HG03097 (cell line): ENCODE measurements around the gene DENND4B.
A peak's percentile ranks its signal among the peaks of the same experiment; 100 is the strongest.

Source experiments
- ATAC-seq: cut with Tn5 transposase; IDR thresholded peaks from one replicate; pipeline ENCODE4 v1.9.1; 2021; ENCODE audit not compliant: unreplicated experiment, low FRiP score

DENND4B gene

DNA sequence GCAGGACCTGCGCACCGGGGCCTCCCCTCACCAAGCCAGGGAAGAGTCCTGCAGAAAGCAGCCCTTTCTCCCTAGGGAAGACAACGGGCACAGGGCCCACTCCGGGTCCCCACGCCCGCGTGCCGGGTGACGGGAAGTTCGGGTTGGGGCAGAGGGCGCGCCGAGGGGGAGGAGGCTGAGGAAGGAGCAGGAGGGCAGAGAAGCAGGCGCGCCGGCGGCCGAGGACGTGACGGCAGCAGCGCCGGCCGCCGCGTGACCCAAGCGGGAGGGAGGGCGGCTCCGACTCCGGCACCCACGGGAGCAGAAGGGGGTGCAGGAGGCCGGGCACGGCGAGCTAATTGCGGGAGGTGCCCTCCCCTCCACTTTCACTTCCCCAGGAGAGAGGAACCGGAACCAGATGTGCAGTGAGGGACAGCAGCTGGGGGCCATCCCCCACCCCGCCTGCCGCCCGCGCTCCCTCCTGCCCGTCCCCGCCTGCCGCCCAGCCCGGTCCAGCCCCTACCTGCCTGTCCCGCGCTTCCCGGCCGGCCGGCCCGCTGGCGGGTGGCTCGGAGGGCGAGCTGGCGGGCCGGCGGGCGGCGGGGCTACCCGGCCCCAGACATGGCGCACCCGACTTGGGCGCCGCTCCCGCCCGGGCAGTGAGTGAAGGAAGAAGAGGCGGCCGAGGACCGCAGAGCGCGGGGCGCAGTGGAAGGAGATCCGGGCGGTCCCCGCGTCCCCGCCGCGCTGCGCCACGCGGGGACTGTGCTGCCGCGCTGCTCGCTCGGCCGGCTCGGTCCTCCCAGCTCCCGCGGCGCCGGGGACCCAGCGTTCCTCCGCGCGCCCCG, 510 bp downstream of the DENND4B start:
- ATAC-seq: peak; percentile 57

DNA sequence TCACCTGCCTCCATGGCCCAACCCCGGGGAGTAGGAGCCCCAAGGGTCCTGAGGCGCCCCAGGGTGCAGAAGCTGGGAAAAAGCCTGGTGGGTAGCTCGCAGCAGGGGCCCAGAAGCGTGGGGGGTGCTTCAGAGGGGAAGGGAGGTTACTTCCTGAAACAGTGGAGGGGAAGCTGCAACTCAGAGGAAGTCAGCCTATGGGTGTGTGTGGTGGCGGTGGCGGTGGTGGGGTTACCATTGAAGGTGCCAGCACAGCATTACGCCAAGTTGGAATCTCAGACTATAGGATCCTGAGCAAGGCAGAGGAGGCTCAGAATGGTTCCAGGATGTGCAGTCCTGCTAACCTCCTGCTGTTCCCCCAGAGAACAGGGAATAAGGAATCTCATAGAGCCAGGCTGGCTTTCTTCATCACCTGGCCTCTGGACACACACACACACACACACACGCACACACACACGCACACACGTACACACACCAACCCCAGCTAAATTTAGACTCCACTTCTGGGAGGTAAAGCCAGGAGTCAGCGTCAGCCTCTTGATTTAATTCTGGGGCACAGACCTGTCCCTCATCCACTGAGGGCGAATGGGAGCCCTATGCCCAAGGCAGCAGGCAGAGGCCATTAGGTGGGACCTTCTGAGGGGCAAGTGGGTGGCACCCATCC, 1.3 kb downstream of the DENND4B start:
- ATAC-seq: no peak

- ATAC-seq: no peak
Observed at GRCh38 chr1:153944827-153945117, 1.7 kb downstream of the DENND4B start.

- ATAC-seq: no peak
Observed at GRCh38 chr1:153944005-153944826, 2.3 kb downstream of the DENND4B start.

DNA sequence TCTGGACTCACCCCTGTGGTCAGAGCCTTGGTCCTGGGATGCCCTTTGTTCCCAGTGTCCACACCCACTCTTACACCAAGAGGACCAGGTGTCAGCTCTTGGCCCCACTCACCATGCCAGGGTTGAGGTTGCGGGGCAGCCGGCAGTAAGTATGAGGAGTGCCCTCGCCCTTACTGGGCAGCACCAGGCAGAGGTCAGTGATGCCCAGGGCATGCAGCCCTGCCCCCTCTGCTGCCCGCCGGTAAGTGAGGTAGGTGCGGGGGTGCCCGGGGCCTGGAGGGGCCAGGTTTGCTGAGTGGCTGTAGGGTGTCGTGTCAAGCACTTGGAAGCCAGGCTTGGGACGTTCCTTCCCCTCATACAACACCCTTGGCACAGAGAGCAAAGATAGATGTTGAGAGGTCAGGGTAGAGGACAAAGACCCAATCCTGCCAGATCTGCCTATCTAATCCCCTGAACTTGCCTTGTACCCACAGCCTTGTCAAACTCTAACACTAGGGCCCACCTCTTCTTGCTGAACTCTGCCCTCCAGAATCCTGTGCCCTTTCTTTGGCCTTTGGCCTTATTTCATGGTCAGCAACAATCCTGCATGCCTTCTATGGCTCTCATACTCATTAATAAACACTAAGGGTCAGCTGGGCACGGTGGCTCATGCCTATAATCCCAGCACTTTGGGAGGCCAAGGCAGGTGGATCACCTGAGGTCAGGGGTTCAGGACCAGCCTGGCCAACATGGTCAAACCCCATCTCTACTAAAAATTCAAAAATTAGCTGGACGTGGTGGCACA, 3.6 kb downstream of the DENND4B start:
- ATAC-seq: no peak

DNA sequence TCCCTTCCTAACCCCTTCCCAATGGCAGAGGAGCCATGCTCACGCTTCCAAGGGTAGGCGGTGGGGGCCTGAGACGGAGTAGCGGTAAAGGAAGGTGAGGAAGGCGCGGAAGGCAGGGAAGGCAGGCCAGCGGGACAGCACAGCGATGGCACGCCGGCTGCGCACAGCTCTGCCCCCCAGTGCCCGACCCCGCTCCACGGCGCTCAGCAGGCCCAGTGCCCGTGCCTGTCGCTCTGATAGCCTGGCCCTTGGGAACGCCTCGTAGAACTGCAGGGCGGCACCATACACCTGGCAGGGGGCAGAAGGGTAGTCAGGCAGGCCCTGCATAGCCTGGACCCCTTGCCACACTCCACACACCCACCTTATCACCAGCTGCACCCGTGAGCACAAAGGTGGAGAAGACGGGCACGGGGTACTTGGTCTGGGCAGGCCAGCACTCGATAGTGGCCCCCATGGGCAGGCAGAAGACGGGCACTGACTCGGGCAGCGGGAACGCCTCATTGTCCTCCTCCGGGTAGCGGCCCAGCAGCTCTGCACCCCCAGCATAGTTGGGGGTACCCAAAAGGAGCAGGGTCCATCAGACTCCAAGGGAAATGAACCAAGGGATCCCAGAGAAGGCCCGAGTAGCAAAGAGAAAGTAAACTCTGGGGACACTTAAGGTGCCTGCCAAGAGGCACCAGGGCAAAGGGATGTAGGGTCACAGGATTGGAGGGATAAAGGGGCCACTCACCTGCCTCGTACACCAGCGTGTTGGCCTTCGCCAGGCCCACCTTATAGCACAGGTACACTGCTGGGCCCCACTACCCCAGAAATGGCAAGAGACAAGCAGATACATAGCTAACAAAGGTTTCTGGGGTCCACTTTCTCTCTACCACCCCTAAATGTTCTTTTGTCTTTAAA, 4.4 kb downstream of the DENND4B start:
- ATAC-seq: no peak

DNA sequence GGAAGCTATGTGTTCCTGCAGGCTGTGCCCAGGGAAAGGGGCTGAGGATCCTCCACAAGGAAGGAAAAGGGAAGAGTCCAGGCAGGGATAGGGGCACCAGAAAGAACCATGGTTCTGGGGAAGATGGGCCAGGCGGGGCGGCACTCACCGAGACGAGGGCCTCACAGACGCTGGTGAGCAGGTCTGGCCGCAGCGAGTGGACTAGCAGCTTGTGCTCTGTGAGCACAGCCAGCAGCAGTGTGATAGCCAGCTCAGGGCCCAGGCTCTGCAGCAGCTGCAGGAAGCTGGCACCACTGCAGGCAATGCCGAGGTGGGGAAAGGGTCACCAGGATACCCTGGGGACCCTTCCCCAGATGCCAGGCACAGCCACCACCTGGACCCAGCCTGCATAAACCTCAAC, 5.8 kb downstream of the DENND4B start:
- ATAC-seq: no peak

DNA sequence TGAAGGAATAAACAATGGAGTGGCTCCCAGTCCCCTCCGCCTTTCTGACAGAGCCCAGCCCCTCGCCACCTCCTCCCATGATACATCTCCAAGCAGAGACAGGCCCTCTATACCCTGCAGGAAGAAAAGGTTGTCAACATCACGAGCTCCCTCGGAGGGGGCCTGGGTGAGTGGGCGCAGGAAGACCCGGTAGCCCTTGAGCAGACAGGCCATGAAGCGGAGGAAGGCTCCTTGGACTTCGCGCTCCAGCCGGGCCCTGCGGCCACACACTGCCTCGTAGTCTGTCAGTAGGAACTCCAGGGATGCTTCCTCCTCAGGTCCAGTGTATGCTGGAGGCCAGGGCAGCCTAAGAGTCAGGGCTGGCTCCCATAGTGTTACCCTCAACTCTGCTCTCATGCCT, 7.0 kb downstream of the DENND4B start:
- no peak for ATAC-seq

GRCh38 chr1:153938996-153939395, 7.5 kb downstream of the DENND4B start:
- no peak for ATAC-seq

GRCh38 chr1:153937331-153937730, 9.2 kb downstream of the DENND4B start:
- ATAC-seq: no peak

GRCh38 chr1:153936011-153936802, 10.3 kb downstream of the DENND4B start:
- ATAC-seq: no peak

DNA sequence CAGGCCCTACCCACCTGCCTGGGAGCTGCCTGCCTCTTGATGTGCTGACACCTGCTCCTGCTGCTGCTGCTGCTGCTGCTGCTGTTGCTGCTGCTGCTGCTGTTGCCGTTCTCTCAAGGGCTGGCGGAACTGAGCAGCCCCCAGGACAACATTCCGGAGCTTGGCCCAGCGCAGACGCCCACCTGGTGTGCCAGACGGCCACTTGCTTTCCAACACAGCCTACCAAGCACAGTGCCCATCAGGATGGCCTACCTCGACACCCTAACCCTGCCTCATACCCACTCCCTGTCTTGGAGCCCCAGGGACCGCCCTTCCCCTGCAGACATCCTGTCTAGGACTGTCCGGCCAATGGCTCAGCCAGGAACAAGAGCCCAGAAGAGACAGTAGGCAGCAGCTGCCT, 11.8 kb downstream of the DENND4B start:
- no peak for ATAC-seq

DNA sequence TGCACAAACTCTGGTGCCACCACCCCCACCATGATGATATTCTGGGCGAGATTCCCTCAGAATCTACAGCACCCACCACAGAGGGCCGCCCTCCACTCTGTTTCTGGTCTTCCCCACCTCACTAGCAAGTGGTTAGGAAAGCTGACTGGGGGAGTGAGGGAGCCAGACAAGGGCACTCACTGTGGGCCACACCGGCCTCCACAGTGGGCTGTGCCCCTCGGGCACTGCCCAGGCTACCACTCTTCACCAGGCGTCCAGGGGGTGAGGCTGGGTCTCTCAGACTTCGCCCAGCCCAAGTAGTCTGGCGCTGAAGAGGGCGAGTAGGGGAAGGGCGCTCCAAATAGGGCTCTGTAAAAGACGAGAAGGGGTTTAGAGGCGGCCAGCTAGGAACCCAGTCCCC, 12.6 kb downstream of the DENND4B start:
- ATAC-seq: no peak

DNA sequence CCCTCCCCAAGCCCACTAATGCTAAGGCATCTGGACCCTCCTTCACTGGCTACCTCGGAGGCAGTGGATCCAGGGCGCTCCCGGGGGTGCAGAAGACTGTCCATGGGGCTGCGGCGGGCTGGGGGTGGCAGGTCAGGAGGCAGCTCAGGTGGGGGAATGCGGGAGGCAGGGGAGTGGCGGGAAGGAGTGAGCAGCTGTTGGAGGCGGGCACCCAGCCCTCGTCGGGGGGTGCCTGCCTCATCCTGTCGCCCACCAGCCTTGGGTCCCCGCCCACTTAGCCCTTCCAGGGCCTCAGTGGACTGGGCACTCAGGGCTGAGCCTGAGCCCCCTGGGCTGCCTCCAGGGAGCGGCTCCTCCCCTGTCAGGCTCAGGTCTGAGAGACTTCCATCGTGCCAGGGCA, 13.1 kb downstream of the DENND4B start:
- ATAC-seq: no peak

DNA sequence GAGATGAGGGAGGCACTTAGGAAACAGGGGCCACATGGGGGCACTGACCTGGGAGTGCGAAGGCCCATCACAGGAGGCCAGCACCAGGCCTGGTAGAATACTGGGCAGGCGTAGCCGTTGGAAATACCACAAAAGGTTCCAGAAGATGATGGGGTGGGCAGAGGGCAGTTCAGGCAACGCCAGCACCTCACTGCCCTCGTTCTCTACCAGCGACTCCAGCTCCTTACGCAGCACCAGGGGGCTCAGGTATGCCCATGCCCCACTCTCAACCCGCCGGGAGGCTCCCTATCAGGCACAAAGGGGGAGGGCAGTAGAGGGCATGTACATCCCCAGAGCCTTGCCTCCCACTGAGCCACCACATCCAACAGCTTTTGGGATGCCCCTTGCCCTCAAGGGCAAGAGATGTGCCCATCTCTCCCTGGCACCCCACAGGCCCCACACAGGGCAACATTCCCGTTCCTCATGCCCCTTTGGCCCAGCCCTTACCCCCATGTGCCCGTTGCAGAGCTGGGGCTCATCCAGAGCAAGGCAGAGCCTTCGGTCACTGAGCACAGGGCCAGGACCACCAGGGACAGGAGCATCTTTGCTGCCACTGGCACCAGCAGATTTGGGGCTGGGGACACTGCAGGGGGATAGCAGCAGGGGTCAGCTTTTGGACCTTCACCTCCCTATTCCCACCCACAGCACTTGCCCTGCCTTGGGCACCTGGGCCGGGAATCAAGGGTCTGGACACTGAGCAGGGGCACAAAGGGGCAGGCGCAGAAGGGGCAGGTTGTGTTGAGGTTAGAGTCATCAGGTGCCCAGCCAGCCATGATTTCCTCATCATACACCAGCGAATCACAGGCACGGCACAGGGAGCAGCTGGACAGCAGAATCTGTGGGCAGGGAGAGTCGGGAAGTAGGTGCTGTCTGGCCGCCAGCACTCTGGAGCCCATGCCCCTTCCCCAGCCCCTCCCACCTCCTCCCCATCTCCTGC, 14.1 kb downstream of the DENND4B start:
- ATAC-seq: no peak

- no peak for ATAC-seq
Observed at GRCh38 chr1:153929981-153930948, 16.3 kb downstream of the DENND4B start.

DNA sequence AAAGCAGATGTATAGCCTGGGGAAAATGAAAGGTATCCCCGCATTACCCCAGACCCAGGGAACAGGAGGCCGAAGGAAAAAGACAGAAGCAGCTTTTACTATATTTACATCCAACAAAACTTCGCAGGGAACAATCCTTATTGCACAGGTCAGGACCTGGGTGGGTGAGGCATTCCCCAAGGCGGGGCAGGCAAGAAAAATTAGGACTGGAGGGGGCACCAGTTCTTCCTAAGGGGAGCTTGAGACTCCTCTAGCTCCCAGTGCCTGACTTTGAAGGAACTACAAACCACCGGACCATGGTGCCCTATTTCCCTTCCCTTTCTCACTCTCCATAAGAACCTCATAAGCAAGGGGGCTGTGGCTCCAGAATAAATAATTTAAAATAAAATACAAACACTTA, 17.1 kb downstream of the DENND4B start:
- no peak for ATAC-seq
